K562 (cell line): ENCODE results near the gene SLC12A9. TPM values are rescaled to one million over a fixed set of nuclear protein-coding genes. Genes with fewer than 3 reads are reported as not detected.
A peak's percentile ranks its signal among the peaks of the same experiment; 100 is the strongest.

ENCODE experiments used
- ATAC-seq: fragments of 200-7000 bp; cut with Tn5 transposase; 3 replicates; pipeline ENCODE4 v1.9.1; 2020; ENCODE audit warnings: moderate library complexity
- BruUV-seq: library from RNA; stranded (reverse); fragments of 400-500 nt; replicated peaks from 2 replicates; lab custom pipeline; 2021; lab: Mats Ljungman, UMichigan
- CTCF ChIA-PET: fragments of 300-600 bp; formaldehyde crosslinking; extraction: SDS; loops from one replicate; lab custom pipeline; 2021; ENCODE audit warnings: low intra/inter-chr PET ratio; lab: Yijun Ruan, JAX
- POLR2A ChIA-PET: fragments of 300-600, 350-650 bp; sonication (Branson Sonifier 250); formaldehyde crosslinking; extraction: SDS; loops from one replicate; lab custom pipeline; 2021; ENCODE audit warnings: antibody characterized with exemption, inconsistent platforms; lab: Yijun Ruan, JAX
- DNase-seq, 4 experiments: peaks; one replicate each; pipeline versions ENCODE4 v3.0.0 to v3.0.0-alpha.2; 2011 to 2018; ENCODE audit warnings: low spot score in 3 of 4, mixed read lengths in 3 of 4; ENCODE audit errors: extremely low read depth in 1 of 4
- FAIRE-seq: peaks from 2 replicates; lab custom pipeline; 2011; peaks lifted over from hg19 to GRCh38; lab: Jason Lieb, UNC
- H2AFZ ChIP-seq: 2 replicates; pipeline ENCODE4 v1.6.0; 2011; ENCODE audit warnings: low read depth, low read length, control low read depth, inconsistent platforms
- H3K27ac ChIP-seq: fragments of 200-600 bp; 3 replicates; pipeline ENCODE4 v1.8.0; 2011; ENCODE audit warnings: low read depth, mild to moderate bottlenecking, control low read depth, inconsistent platforms, low read length, moderate library complexity, mixed read lengths; ENCODE audit errors: extremely low read depth
- H3K27me3 ChIP-seq, 2 experiments: fragments of 300-600 bp in 1 of 2; 2 replicates in 1 of 2; 3 replicates in 1 of 2; pipeline versions ENCODE4 v1.6.0 to v1.8.0; 2011; ENCODE audit warnings: inconsistent platforms in 2 of 2, low read length in 2 of 2, mild to moderate bottlenecking in 1 of 2, mixed read lengths in 1 of 2, moderate library complexity in 1 of 2; ENCODE audit not compliant: control insufficient read depth in 2 of 2, insufficient read depth in 2 of 2
- H3K36me3 ChIP-seq: fragments of 300-600 bp; 3 replicates; pipeline ENCODE4 v1.8.0; 2011; ENCODE audit warnings: mild to moderate bottlenecking, low read length, inconsistent platforms; ENCODE audit not compliant: control insufficient read depth, insufficient read depth
- H3K4me1 ChIP-seq, 2 experiments: fragments of 200-600 bp in 1 of 2; replicated peaks in 1 of 2; 2 replicates in 1 of 2; 3 replicates in 1 of 2; pipeline versions ENCODE4 v1.5.1 to v1.8.0; 2011; ENCODE audit warnings: inconsistent platforms in 2 of 2, low read length in 2 of 2, mild to moderate bottlenecking in 1 of 2, mixed read lengths in 1 of 2, moderate library complexity in 1 of 2; ENCODE audit not compliant: control insufficient read depth in 2 of 2, insufficient read depth in 2 of 2
- H3K4me2 ChIP-seq: 2 replicates; pipeline ENCODE4 v1.6.1; 2011; ENCODE audit warnings: low read length, control low read depth, inconsistent platforms, mixed read lengths; ENCODE audit not compliant: insufficient read depth
- H3K4me3 ChIP-seq: fragments of 200-600 bp; sonication (generic), shearing (Covaris generic); 2 replicates; pipeline ENCODE4 v1.5.1; 2016; ENCODE audit warnings: control low read depth, inconsistent platforms
- H3K79me2 ChIP-seq: fragments of 200-600 bp; 3 replicates; pipeline ENCODE4 v1.8.0; 2011; ENCODE audit warnings: low read length, inconsistent platforms; ENCODE audit not compliant: control insufficient read depth, insufficient read depth
- H3K9ac ChIP-seq, 2 experiments: 2 replicates each; pipeline versions ENCODE4 v1.6.0 to v1.6.1; 2011; ENCODE audit warnings: low read depth in 2 of 2, low read length in 2 of 2, control low read depth in 1 of 2, inconsistent platforms in 1 of 2, mild to moderate bottlenecking in 1 of 2, mixed read lengths in 1 of 2; ENCODE audit not compliant: insufficient read depth in 1 of 2
- H3K9me1 ChIP-seq: one replicate; pipeline ENCODE4 v1.6.0; 2011; ENCODE audit warnings: inconsistent platforms, mild to moderate bottlenecking, low read length, moderate library complexity; ENCODE audit not compliant: control insufficient read depth, insufficient read depth
- H3K9me3 ChIP-seq: replicated peaks from 2 replicates; pipeline ENCODE4 v1.5.1; 2011; ENCODE audit warnings: low read depth, low read length, inconsistent platforms; ENCODE audit not compliant: control insufficient read depth, insufficient read depth
- H4K20me1 ChIP-seq: replicated peaks from 2 replicates; pipeline ENCODE4 v1.6.1; 2011; ENCODE audit warnings: low read length, inconsistent platforms, mixed read lengths; ENCODE audit not compliant: control insufficient read depth, insufficient read depth
- CXXC5 ChIP-seq: fragments of 250-450 bp; sonication (Bioruptor Pico); IDR thresholded peaks from 2 replicates; pipeline ENCODE4 v1.8.0; 2022; ENCODE audit warnings: inconsistent platforms, mild to moderate bottlenecking, moderate library complexity
- DIDO1 ChIP-seq: fragments of 450-650 bp; IDR thresholded peaks from 2 replicates; pipeline ENCODE4 v1.6.1; 2016; ENCODE audit warnings: low read depth, missing biosample characterization, missing genetic modification characterization
- NCOA2 ChIP-seq, 2 experiments: fragments of 450-650 bp; IDR thresholded peaks; 2 replicates each; pipeline ENCODE4 v1.6.1; 2018; ENCODE audit warnings: mild to moderate bottlenecking in 2 of 2, moderate library complexity in 1 of 2; ENCODE audit not compliant: partially characterized antibody in 2 of 2
- PPARD ChIP-seq: fragments of 250-450 bp; sonication (Bioruptor Pico); IDR thresholded peaks from 2 replicates; pipeline ENCODE4 v1.8.0; 2022; ENCODE audit warnings: inconsistent platforms, mild to moderate bottlenecking, moderate library complexity
- TARDBP ChIP-seq: fragments of 450-650 bp; IDR thresholded peaks from 2 replicates; pipeline ENCODE4 v1.6.1; 2016
- ZNF431 ChIP-seq: sonication (generic); formaldehyde crosslinking; IDR thresholded peaks from 2 replicates; pipeline ENCODE4 v1.8.0; 2022; ENCODE audit warnings: mild to moderate bottlenecking, missing genetic modification reagents
- WGBS: fragments of 100-300 bp; shearing (Covaris generic); methylation state at CpG from one replicate; pipeline ENCODE4 v1.1.6; 2016; ENCODE audit warnings: low coverage, mixed read lengths; ENCODE audit not compliant: insufficient coverage; ENCODE audit errors: missing lambda C conversion rate; 5-methylcytosine and 5-hydroxymethylcytosine counted together
- in situ Hi-C: fragments of 300-500 bp; cut with MboI; formaldehyde crosslinking; loops from 4 replicates; pipeline ENCODE4 v1.15.0; 2018; ENCODE audit warnings: inconsistent platforms, mixed read lengths
- intact Hi-C: fragments of 100-400 bp; cut with micrococcal nuclease; formaldehyde crosslinking; loops from 2 replicates; pipeline ENCODE4 v1.14.2; 2022
- polyA plus RNA-seq, 8 experiments: library from polyadenylated mRNA; depleted of rRNA in 4 of 8; stranded (reverse) in 5 of 8; unstranded in 3 of 8; fragments of >200 nt; fragmentation: Nextera tagmentation in 2 of 8; fragmentation: Illumina TruSeq in 1 of 8; extraction: Ambion mirVana in 2 of 8; extraction: Trizol in 1 of 8; gene quantifications; 2 replicates each; pipeline versions ENCODE4 v1.2.1 to v1.2.3, GENCODE V29; 2011 to 2014; ENCODE audit warnings: inconsistent platforms in 1 of 8, missing spikeins in 1 of 8
- total RNA-seq, 7 experiments: library from RNA; depleted of rRNA in 6 of 7; stranded (reverse); fragments of >200 nt in 6 of 7; fragmentation: Illumina TruSeq in 2 of 7; extraction: Trizol in 2 of 7; gene quantifications; 2 replicates each; pipeline versions ENCODE4 v1.2.1 to v1.2.3, GENCODE V29; 2011 to 2021; ENCODE audit warnings: low replicate concordance in 1 of 7
- TF ChIP-seq, protein P1 (sequence below): fragments of 250-450 bp; sonication (Bioruptor Pico); IDR thresholded peaks from 2 replicates; pipeline ENCODE4 v1.9.0; 2021; ENCODE audit warnings: mild to moderate bottlenecking
- TF ChIP-seq, protein P2 (sequence below): sonication (generic); formaldehyde crosslinking; IDR thresholded peaks from 2 replicates; pipeline ENCODE4 v1.5.0; 2020; ENCODE audit warnings: missing genetic modification reagents
- TF ChIP-seq, protein P3 (sequence below), 2 experiments: fragments of 450-650 bp; IDR thresholded peaks; 2 replicates each; pipeline ENCODE4 v1.6.1; 2016; ENCODE audit warnings: mild to moderate bottlenecking in 2 of 2, borderline replicate concordance in 1 of 2, low read depth in 1 of 2, moderate library complexity in 1 of 2
- TF ChIP-seq, protein P4 (sequence below): fragments of 250-450 bp; sonication (Bioruptor Pico); IDR thresholded peaks from 2 replicates; pipeline ENCODE4 v1.5.0; 2022; ENCODE audit warnings: mild to moderate bottlenecking

SLC12A9 gene
- total and polyA plus RNA-seq, 9 of the 15 experiments (the other 6 are each of a cell fraction or from before 2014, with no cell fraction given) = 0.06 to 20.2 (median 10.7) TPM

DNA sequence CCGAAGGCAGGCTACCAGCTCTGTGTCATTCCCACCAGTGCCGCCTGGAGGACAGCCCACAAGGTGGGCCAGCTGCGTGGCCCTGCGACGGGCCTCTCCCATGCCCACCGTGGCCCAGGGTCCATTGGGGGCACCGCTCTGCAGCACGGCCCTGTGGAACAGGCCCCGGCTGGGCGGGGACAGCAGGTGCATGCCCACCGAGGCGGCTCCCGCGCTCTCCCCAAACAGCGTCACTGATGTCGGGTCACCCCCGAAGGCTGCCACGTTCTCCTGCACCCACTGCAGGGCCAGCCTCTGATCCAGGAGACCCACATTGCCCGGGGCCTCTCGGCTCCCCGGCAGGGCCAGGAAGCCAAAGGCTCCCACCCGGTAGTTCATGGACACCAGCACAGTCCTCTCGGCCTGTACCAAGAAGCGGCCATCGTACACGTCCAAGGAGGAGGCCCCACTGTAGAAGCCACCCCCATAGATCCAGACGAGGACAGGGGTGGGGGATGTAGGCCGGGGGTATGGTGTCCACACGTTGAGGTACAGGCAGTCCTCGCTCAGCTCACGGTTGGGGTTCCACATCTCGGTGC is 40.9 kb downstream of the SLC12A9 start:
- no TSS peak for BruUV-seq
- Histone ChIP-seq H3K27ac (no peak overlapping the region), H3K9me3 (no peaks in the 10 kb centered on the region), H4K20me1 (no peaks in the 10 kb centered on the region), H3K4me2 (no peak overlapping the region), H3K36me3 (peaks cover 5% of the 10 kb centered on the region), H3K4me3 (no peak overlapping the region), H3K27me3 (no peaks in the 10 kb centered on the region), H2AFZ (no peak overlapping the region), H3K79me2 (peaks cover 17% of the 10 kb centered on the region), H3K9me1 (no peaks in the 10 kb centered on the region), H3K9ac (peak overlapping the region in 1 of 2 experiments; percentile 90; a peak in 2 of 4 replicates), H3K4me1 (peaks cover 35 to 97% of the 10 kb centered on the region in 2 experiments)
- intact Hi-C loops = no loop called here
- no peak for ATAC-seq
- 87% methylated on average over 27 of the region's 32 CpGs for WGBS
- no peak for DNase-seq
- POLR2A ChIA-PET = interaction anchor here (1.8 kb wide), 1 partner anchor 18 kb away, joined by 6 read pairs; the partner anchor contains the start of gene SRRT
- CTCF ChIA-PET = interaction anchor here (2.3 kb wide), 1 partner anchor 166 kb away, joined by 28 read pairs; no protein-coding TSS in a partner anchor
- in situ Hi-C loops = loop anchor here (5.0 kb wide), 1 partner anchor 164 kb away; no protein-coding TSS in a partner anchor
- FAIRE-seq = no peak
- TF ChIP-seq DIDO1 (tag) (no peak), CXXC5 (no peak), TARDBP (no peak), NCOA2 (IDR thresholded peaks at IDR 0.05; ENCODE audit: partially characterized antibody in 2 of 2) (no peak), ZNF431 (CRISPR knock-in tag) (no peak), PPARD (CRISPR knock-in tag) (no peak)
- TF ChIP-seq, protein P1, sequence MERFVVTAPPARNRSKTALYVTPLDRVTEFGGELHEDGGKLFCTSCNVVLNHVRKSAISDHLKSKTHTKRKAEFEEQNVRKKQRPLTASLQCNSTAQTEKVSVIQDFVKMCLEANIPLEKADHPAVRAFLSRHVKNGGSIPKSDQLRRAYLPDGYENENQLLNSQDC = no peak
- TF ChIP-seq, protein P2, sequence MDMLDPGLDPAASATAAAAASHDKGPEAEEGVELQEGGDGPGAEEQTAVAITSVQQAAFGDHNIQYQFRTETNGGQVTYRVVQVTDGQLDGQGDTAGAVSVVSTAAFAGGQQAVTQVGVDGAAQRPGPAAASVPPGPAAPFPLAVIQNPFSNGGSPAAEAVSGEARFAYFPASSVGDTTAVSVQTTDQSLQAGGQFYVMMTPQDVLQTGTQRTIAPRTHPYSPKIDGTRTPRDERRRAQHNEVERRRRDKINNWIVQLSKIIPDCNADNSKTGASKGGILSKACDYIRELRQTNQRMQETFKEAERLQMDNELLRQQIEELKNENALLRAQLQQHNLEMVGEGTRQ = no peak
- TF ChIP-seq, protein P3, sequence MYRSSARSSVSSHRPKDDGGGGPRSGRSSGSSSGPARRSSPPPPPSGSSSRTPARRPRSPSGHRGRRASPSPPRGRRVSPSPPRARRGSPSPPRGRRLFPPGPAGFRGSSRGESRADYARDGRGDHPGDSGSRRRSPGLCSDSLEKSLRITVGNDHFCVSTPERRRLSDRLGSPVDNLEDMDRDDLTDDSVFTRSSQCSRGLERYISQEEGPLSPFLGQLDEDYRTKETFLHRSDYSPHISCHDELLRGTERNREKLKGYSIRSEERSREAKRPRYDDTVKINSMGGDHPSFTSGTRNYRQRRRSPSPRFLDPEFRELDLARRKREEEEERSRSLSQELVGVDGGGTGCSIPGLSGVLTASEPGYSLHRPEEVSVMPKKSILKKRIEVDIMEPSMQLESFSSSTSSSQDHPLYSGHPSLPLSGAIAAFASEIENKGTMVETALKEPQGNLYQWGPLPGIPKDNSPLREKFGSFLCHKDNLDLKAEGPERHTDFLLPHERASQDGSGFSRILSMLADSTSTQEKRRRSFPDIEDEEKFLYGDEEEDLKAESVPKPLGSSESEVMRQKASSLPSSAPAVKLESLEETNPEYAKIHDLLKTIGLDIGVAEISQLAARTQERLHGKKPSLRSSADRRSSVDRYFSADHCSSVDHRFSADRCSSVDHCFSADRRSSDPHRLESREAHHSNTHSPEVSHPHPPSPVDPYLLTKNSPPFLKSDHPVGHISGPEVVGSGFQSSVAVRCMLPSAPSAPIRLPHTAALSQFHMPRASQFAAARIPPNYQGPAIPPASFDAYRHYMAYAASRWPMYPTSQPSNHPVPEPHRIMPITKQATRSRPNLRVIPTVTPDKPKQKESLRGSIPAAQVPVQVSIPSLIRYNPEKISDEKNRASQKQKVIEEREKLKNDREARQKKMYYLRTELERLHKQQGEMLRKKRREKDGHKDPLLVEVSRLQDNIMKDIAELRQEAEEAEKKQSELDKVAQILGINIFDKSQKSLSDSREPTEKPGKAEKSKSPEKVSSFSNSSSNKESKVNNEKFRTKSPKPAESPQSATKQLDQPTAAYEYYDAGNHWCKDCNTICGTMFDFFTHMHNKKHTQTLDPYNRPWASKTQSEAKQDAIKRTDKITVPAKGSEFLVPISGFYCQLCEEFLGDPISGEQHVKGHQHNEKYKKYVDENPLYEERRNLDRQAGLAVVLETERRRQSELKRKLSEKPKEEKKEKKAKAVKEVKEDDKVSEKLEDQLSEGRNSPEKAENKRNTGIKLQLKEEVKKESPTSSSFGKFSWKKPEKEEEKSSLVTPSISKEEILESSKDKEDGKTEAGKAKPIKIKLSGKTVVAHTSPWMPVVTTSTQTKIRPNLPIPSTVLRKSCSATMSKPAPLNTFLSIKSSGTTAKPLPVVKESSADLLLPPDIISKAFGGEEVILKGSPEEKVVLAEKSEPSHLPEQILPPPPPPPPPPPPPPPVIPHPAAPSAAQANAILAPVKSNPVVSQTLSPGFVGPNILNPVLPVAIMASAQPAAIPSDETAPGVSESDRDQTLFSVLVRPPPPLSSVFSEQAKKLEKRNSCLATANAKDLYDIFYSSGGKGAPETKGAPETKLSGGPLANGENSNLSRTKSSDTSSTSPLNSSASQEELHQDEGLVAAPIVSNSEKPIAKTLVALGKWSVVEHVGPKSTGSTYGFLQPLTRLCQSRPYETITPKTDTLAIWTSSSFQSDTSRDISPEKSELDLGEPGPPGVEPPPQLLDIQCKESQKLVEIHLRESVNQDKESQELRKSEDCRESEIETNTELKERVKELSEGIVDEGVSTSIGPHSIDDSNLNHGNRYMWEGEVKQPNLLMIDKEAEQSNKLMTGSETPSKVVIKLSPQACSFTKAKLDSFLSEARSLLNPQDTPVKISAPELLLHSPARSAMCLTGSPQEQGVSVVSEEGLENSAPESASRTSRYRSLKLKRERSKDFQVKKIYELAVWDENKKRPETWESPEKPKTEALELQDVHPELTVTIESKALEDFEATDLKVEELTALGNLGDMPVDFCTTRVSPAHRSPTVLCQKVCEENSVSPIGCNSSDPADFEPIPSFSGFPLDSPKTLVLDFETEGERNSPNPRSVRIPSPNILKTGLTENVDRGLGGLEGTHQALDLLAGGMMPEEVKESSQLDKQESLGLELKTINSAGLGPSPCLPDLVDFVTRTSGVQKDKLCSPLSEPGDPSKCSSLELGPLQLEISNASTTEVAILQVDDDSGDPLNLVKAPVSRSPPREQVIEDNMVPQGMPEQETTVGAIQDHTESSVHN (IDR thresholded peaks at IDR 0.05; ENCODE audit: borderline replicate concordance in 1 of 2, low read depth in 1 of 2) = no peak
- TF ChIP-seq, protein P4, sequence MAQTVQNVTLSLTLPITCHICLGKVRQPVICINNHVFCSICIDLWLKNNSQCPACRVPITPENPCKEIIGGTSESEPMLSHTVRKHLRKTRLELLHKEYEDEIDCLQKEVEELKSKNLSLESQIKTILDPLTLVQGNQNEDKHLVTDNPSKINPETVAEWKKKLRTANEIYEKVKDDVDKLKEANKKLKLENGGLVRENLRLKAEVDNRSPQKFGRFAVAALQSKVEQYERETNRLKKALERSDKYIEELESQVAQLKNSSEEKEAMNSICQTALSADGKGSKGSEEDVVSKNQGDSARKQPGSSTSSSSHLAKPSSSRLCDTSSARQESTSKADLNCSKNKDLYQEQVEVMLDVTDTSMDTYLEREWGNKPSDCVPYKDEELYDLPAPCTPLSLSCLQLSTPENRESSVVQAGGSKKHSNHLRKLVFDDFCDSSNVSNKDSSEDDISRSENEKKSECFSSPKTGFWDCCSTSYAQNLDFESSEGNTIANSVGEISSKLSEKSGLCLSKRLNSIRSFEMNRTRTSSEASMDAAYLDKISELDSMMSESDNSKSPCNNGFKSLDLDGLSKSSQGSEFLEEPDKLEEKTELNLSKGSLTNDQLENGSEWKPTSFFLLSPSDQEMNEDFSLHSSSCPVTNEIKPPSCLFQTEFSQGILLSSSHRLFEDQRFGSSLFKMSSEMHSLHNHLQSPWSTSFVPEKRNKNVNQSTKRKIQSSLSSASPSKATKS (CRISPR knock-in tag) = no peak
